Measurements from ENCODE around the gene ADGRL1. TPM values are rescaled to one million over a fixed set of nuclear protein-coding genes. Genes with fewer than 3 reads are reported as not detected.

ADGRL1 gene
- total RNA-seq, 1 experiment from 2014 or later, result 117 TPM

DNA sequence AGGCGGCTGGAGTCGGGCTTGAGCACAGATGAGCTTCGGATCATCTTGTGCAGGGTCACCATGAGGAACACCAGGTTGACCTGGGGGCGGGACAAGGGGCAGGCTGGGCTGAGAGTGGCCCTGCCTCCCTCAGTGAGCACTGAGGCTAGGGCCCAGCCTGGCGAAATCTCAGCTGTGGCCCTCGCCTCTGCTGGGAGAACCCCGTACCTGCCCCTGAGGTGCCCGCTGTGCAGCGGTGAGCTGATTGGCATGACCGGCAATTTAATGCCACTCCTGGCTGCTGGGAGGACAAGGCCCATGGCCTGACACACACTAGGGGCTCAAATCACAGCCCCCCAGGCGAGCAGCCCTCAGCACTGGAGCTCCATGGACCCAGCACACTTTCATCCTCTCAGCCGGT is 49.8 kb downstream of the ADGRL1 start:
- Histone ChIP-seq H2AK5ac (ENCODE audit: insufficient read length, low read length) (no peak overlapping the region), H3K27ac (ENCODE audit: insufficient read length, low read depth, low read length) (no peak overlapping the region), H4K5ac (ENCODE audit: insufficient read length, low read depth, low read length) (no peak overlapping the region), H2BK120ac (ENCODE audit: low read depth, low read length, poor library complexity, severe bottlenecking) (no peak overlapping the region), H3K14ac (ENCODE audit: insufficient read depth, low read length) (no peak overlapping the region), H3K79me2 (ENCODE audit: insufficient read depth, low read length) (no peaks in the 10 kb centered on the region), H3T11ph (ENCODE audit: low read length) (no peak overlapping the region), H2AFZ (ENCODE audit: low read length) (no peak overlapping the region), H2BK15ac (ENCODE audit: low read depth, low read length) (no peak overlapping the region), H4K91ac (ENCODE audit: insufficient read length, low read depth, low read length) (no peak overlapping the region), H2BK5ac (ENCODE audit: insufficient read length, low read length) (no peak overlapping the region), H2BK12ac (ENCODE audit: insufficient read length, low read depth, low read length) (no peak overlapping the region), H3K23ac (ENCODE audit: insufficient read length, low read depth, low read length) (no peak overlapping the region), H3K79me1 (ENCODE audit: insufficient read depth, low read depth, low read length, poor library complexity, severe bottlenecking) (no peaks in the 10 kb centered on the region), H3K4me1 (ENCODE audit: insufficient read depth, low read length) (no peaks in the 10 kb centered on the region), H3K4ac (ENCODE audit: low read depth, low read length) (no peak overlapping the region), H3K4me2 (ENCODE audit: insufficient read depth, insufficient read length, low read length) (no peak overlapping the region), H3K9me3 (ENCODE audit: control insufficient read depth, low read depth, low read length) (no peaks in the 10 kb centered on the region), H4K20me1 (ENCODE audit: control insufficient read depth, insufficient read depth, insufficient read length) (no peaks in the 10 kb centered on the region), H2BK20ac (ENCODE audit: low read depth, low read length, poor library complexity, severe bottlenecking) (no peak overlapping the region), H3K18ac (ENCODE audit: insufficient read length, low read depth, low read length) (no peak overlapping the region), H3K23me2 (ENCODE audit: insufficient read length, low read depth, low read length, poor library complexity, severe bottlenecking) (no peaks in the 10 kb centered on the region), H3K27me3 (ENCODE audit: insufficient read depth, low read length) (no peaks in the 10 kb centered on the region), H4K8ac (replicated peaks; ENCODE audit: insufficient read length, low read depth, low read length) (no peak overlapping the region), H3K56ac (ENCODE audit: insufficient read length, low read depth, low read length) (no peak overlapping the region), H3K9ac (ENCODE audit: extremely low read depth, insufficient read length, low read length) (no peak overlapping the region)
- WGBS (ENCODE audit: extremely low coverage, insufficient read length, low lambda C conversion rate), result no CpG with 5 or more reads among the region's 12 CpGs
- TF ChIP-seq, protein P1, sequence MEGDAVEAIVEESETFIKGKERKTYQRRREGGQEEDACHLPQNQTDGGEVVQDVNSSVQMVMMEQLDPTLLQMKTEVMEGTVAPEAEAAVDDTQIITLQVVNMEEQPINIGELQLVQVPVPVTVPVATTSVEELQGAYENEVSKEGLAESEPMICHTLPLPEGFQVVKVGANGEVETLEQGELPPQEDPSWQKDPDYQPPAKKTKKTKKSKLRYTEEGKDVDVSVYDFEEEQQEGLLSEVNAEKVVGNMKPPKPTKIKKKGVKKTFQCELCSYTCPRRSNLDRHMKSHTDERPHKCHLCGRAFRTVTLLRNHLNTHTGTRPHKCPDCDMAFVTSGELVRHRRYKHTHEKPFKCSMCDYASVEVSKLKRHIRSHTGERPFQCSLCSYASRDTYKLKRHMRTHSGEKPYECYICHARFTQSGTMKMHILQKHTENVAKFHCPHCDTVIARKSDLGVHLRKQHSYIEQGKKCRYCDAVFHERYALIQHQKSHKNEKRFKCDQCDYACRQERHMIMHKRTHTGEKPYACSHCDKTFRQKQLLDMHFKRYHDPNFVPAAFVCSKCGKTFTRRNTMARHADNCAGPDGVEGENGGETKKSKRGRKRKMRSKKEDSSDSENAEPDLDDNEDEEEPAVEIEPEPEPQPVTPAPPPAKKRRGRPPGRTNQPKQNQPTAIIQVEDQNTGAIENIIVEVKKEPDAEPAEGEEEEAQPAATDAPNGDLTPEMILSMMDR (conservative IDR thresholded peaks at IDR 0.05), result no peak
- Mint-ChIP-seq H3K27me3 (ENCODE audit: low read depth) (no peaks in the 10 kb centered on the region), H3K4me1 (0 out of 4 replicates have a peak, but pooled peaks cover 0 to 2% of the 10 kb centered on the region in 2 experiments), H3K36me3 (ENCODE audit: insufficient read depth in 1 of 3, low read depth in 3 of 3) (peaks cover 40 to 82% (median 68%) of the 10 kb centered on the region in 3 experiments; a peak in 6 of 7 replicates), H3K9me3 (no peaks in the 10 kb centered on the region), H3K4me3 (no peak overlapping the region), H3K27ac (no peak overlapping the region; a peak in 1 of 7 replicates)
- no peak for DNase-seq

All from H9 (cell line).